Caki2 (cell line): ENCODE data around the gene RNLS. TPM values are rescaled to one million over a fixed set of nuclear protein-coding genes. Genes with fewer than 3 reads are reported as not detected.

Source experiments
- DNase-seq: peaks from one replicate; pipeline ENCODE4 v3.0.0-alpha.2; 2015; ENCODE audit warnings: low read depth
- in situ Hi-C: cut with HindIII; loops from 2 replicates; pipeline ENCODE4 v1.10.0; 2016; ENCODE audit warnings: low sequenced_read_pairs, low pct_unique_long_range_greater_than_20kb, mixed read lengths
- total RNA-seq: library from RNA; depleted of rRNA; stranded (reverse); fragments of >200 nt; shearing (Covaris generic); gene quantifications from 2 replicates; pipeline ENCODE4 v1.2.3, GENCODE V29; 2014; ENCODE audit warnings: low replicate concordance; rRNA removed

The RNLS gene
- total RNA-seq = 1.5 and 19.1 TPM in 2 replicates

DNA sequence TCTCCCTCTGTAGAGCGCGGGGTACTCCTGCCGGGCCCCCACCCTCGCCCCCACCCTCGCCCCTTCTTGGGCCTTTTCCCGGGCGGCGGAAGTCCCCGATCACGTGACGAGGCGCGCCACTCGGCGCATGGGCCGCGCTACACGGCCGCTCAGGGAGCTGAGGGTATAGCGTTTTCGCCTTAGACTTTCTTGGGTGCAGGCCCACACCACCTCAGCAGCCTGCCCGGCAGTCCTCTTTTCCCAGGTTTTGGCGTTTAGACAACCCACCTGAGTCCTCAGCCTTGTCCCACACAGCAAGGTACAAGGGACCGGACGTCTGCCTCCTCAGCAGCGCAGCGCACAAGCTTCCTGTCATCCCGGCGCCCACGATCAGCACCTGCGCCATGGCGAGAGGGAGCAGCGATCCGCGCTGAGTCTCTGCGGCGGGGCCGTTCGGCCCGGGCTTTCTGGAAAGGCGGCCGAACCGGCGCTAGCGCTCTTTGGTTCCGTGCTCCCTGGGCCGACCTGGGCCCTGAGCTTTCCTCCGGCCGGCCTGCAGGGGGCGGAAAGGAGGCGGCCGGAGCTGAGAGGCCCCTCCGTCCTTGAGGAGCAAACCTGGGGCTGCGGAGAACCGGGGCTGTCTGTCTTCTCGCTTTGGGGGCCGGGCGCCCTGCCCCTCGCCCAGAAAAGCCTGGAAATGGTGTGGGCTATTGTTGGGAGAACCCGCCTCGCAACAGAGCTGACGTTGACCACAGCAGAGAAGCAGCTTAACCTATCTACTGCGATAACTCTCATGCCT, at the start of gene RNLS:
TSS of gene RNLS (minus strand) at position 513 of the 778 bp plus-strand sequence.
- peak; percentile 81 for DNase-seq
- in situ Hi-C loops = no loop called here

DNA sequence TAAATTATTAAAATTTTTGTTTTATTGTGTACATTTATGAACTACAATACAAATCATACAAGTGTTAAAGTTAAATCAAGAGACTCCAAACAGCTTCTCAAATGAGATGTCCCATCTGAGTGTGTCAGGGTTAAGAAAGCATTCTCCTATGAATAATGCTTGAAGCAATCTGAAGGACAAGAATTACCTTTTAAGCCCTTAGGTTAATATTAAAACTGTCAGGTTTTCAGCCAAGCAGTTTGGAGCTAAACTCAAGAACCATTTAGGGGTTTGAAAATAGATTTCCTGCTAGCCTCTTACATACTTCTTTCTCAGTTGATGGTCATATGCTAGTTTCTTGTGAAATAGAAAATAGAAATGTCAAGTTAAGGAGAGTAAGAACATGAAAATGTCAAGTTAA, 41.7 kb upstream of the RNLS start:
- in situ Hi-C loops = no loop called here
- DNase-seq = no peak

GRCh38 chr10:88623835-88624234, 40.7 kb upstream of the RNLS start:
- in situ Hi-C loops = no loop called here
- DNase-seq = no peak

DNA sequence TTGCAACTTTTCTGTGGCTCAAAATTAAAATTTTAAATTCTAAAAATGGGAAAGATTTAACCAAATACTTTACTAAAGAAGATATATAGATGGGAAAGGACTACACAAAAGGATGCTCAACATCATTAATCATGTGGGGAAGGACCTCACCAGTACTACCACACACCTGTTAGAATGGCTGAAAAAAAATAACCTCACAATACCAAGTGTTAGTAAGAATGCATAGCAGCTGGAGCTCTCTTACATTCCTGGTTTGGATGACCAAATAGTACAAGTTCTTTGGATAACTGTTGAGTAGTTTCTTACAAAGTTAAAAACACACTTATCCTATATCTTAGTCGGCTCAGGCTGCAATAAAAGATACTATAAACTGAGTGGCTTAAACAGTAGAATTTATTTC, 37.3 kb upstream of the RNLS start:
- in situ Hi-C loops = no loop called here
- DNase-seq = no peak

DNA sequence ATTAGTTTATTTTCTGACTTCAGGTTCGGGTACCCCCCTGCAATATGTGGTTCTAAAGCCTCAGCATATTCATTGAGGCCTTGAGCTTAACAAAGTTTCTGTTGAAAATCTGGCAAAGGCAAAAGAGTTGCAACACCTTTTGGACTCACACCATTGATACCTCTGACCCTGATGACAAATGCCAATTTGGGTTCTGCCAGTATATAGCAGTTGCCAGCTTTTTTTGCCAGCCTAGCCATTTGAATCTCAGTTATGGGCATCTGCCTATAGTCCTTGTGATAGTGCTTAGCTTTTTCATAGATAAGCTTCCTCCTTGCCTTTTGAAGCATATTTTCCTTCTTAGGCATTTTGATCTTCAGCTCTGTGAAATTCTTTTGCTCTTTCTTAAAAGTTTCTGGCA, 35.4 kb upstream of the RNLS start:
- in situ Hi-C loops = no loop called here
- no peak for DNase-seq

DNA sequence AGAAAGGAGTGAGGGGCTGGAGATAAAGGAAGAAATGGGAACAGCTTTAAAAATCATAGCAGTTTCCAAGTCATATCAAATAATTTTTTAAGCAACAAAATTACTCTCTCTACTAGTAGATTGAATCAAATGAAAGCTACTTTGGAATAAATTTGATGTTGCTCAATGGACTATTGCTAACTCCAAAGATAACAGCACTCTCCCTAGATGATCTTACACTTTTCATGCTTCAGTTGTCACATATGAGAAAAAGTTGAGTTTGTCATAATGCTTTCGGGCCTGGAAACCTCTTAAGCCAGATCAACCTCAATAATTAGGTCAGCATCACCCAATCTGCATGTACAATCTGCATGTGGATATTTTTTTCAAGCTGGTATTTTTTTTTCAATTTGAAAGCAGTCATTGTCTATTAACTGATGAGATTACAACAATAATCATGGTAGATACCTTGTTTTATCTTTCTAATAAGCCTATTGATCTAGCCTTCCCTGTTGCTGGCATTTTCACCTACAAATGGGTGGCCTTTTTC, 34.7 kb upstream of the RNLS start:
- no peak for DNase-seq
- in situ Hi-C loops = no loop called here

DNA sequence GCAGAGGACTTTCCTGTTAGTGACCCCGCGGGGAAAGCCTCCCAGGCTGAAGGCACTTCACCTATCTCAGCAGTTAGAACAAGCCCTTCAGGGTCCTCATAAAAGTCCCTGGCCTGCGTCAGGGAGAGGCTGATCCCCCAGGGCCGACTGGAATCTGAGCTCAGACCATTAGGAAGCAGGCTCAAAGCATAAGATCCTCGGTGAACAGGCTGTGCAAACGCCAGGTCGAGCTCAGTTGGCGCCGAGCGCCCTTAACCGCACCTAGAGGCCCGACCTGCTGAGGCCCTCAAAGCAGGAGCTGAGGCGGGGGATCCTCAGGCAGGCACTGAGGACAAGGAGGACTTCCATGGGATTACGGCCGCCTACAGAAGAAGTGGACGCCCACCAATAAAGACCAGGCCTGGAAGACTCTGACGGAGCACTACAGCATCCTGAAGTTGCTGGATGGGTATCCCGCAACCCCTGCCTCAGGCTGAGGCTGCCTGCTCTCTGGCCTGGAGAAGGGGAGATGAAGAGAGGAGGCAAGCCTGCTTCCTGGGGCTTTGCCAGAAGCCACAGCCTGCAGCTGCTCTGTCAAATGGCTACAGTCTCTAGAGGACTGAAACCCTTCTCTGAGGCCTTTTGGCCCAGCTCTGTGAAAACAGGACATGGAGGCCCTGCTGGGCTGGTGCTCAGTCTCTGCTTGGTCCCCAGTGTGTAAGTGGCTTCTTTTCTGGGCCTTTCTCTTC, 33.3 kb upstream of the RNLS start:
- no peak for DNase-seq
- in situ Hi-C loops = no loop called here

DNA sequence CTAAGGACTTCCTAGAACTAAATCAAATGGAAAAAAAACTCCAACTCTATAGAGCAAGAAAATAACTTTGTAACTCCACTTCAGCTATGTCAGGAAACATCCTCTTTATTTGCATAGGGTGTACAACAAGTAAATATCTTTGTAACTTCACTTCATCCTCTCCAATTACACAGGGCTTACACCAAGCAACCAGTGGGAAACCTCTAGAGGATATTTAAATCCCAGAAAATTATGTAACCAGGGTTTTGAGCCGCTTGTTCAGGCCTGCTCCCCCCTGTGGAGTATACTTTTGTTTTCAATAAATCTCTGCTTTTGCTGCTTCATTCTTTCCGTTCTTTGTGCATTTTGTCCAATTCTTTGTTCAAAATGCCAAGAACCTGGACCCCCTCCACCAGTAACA, 25.7 kb upstream of the RNLS start:
- DNase-seq = no peak
- in situ Hi-C loops = no loop called here

DNA sequence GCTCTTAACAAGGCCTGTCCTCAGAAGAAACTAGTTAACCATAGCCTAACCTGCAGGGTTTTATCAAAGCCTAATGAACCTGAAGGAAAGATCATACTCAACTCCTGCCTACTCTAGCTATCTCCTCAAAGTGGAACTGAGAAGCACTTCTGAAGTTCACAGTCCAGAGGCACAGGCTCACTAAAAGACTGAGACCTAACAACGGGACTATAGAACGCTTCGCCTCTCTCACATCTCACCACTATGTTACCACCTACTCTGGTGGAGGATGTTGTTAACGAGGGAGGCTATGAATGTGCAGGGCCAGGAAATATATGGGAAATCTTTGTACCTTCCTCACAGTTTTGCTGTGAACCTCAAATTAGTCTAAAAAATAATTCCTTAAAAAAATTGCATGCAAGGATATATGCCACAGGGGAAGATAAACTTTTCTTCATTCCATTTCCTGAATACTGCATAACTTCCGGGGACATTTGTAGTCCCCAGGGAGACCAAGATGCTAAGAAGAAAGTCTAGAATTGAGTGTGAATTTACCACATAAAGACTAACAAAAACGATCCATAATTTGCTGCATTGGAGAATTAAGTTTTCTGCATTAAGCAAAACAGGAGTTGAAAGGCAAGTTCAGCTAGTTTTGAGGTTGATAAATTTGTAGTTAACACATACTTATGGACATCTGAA, 25.1 kb upstream of the RNLS start:
- no peak for DNase-seq
- in situ Hi-C loops = no loop called here

DNA sequence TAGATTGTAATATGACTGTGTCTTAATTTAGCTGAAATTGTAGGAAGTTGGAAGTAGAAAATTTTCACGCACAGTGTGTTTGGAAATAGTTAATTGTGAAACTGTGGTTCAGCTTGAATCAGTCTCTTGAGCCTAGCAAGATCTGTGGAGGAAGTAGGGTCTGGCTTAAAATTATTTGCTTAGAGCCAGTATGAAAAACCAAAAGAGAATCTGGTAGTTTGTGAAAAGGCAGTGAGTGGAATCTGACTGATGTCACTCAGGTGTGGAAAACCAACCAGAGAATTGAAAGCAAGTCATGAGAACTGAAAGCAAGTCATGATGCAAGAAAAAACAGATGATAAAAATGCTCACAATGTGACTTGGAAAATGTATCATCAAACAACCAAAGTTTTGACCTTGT, 14.9 kb upstream of the RNLS start:
- in situ Hi-C loops = no loop called here
- no peak for DNase-seq

DNA sequence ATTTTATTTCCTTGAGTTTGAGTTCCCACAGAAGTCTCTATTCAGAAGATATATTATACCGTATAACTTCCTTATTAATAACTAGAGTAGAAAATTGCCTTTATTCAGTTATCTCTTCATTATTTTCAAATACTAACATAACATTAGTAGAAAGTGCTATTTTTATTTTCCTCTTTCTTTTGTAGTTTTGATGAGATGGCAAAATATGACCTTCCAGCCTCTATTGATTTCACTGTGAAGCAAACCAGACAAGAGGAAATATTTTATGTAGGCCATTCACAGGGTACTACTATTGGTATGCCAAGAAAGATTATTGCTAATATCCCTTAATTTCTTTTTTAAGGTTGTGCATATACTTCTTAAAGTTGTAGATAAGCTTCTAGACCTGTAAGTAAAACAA, 11.4 kb upstream of the RNLS start:
- in situ Hi-C loops = no loop called here
- DNase-seq = no peak

DNA sequence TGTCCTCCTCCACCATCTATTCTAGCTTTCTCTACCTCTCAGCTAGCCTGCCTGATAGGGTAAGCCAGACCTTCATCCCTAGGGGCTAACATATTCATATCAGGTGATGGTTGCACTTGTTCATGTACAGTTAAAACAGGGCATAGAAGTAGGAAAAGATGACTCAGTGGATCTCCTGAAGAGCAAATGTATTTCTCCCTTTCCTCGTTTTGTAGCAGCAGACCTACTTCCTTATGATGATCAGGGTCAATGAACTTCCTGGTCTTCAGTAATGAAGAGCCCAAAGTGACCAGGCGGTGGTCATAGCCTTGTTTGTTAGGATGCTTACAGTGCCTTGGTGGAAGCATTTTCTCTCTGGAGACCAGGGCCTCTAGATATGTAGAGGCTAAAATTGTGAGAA, 9.8 kb upstream of the RNLS start:
- DNase-seq = no peak
- in situ Hi-C loops = no loop called here

GRCh38 chr10:88592381-88592780, 9.3 kb upstream of the RNLS start:
- no peak for DNase-seq
- in situ Hi-C loops = no loop called here

GRCh38 chr10:88586462-88586861, 3.3 kb upstream of the RNLS start, which contains the start of gene LIPJ:
TSS of gene LIPJ (plus strand) at chr10:88586762. CDS start at chr10:88590688, 3,926 bp downstream.
- in situ Hi-C loops = no loop called here
- DNase-seq = no peak

GRCh38 chr10:88583584-88583957, 453 bp upstream of the RNLS start:
- in situ Hi-C loops = no loop called here

GRCh38 chr10:88582411-88582805, 710 bp downstream of the RNLS start:
- in situ Hi-C loops = no loop called here
- DNase-seq = no peak

More at GRCh38 chr10:88583584-88583957, 453 bp upstream of the RNLS start:
- DNase-seq = no peak

- DNase-seq = peak; percentile 27
- in situ Hi-C loops = loop anchor here (25.0 kb wide), 1 partner anchor 703 kb away; the partner anchor contains the start of genes KLLN and PTEN
Measured at GRCh38 chr10:88565072-88565471, 18.0 kb downstream of the RNLS start.

DNA sequence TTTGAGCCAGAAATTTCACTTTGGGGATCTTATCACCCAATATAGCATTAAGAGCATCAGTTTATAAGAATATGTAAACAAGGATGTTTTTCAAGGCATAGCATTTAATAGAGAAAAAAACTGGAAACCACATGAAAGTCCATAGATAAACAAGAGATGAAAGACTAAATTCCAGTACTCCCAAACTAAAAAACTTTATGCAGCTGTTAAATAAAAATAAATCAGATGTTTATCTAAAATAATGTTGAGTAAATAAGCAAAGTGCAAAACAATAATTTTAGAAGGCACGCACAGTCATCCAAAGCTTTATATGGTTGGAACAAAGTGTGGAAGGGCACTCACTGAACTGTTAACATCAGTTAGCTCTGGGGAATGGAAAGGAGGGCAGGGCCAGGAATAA, 21.0 kb downstream of the RNLS start:
- in situ Hi-C loops = loop anchor here (25.0 kb wide), 1 partner anchor 700 kb away; the partner anchor contains the start of genes KLLN and PTEN

GRCh38 chr10:88557658-88558057, 25.5 kb downstream of the RNLS start:
- DNase-seq = no peak
- in situ Hi-C loops = loop anchor here (25.0 kb wide), 1 partner anchor 695 kb away; the partner anchor contains the start of genes KLLN and PTEN

More for the DNA sequence above, 21.0 kb downstream of the RNLS start:
- DNase-seq = no peak
